ENCODE measurements around the gene CIRBP.

DNA sequence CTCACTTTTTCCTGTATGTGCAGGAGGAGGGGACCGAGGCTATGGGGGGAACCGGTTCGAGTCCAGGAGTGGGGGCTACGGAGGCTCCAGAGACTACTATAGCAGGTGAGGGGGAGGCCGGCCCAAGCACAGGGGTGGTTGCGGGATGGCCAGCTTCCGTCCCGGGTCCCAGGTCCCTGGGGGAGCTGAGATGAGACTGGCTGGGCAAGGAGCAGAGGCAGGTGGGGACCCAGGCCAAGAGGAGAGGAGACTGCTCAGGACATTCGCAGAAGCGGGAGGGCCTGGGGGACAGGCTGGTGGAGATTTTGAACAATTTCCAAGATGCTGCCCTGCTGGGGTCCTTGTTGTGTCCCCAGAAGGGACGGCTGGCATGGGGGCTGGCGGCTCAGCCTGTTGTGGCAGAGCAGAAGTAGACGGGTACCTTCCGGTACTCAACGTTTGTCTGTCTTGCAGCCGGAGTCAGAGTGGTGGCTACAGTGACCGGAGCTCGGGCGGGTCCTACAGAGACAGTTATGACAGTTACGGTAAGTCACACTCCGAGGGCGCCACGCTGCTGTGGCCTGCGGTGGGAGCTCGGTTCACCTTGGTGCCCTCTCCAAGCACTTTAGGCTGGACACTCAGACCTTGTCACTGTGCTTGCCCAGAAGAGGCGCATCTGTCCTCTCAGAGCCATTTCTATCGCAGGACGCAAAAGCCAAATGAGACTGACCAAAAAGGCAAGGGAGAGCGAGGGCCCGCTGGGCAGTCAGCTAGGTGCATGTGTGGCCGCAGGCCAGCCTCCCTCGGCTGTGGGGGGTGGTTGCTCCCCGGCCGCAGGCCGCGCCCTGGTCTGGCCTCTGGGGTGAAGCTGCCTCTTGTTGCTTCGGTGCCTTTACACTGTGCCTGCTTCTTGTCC is 2.6 kb downstream of the CIRBP start:
- TF ChIP-seq GATA3 (IDR thresholded peaks at IDR 0.05; ENCODE audit: low read depth, low read length) (no peak), GATA2 (IDR thresholded peaks at IDR 0.05; ENCODE audit: low read depth, low read length) (no peak)

Measured in SH-SY5Y (cell line).